Stimulated activated CD8-positive, alpha-beta memory T cell treated with anti-CD3 and anti-CD28 coated beads, Interleukin-7, amount 100 ng/mL, for 1 hour (primary cell): ENCODE data around the gene CLCNKB.

ENCODE experiments used
- DNase-seq, 2 donors: peaks; one replicate each; pipeline ENCODE4 v3.0.0-alpha.2; 2020; ENCODE audit warnings: low read depth in 2 of 2

The CLCNKB gene

DNA sequence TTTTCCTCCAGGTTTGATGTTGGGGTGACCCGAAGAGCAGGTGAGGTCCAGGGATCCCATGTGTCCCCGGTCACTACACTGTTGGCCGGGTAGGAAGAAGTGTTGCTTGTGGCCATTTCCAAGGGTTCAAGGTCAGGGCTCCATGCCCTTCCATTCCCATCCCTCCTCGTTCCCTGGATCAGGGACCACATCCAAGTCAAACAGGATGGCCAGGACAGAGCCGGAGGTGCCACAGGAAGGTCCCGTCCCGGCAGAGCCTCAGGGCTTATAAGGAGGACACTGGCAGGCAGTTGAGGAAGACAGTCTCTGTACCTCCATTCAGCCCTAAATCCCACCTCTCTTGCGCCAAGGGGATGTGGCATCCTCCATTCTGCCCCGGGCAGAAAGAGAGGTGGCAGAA lies 51.9 kb downstream of the CLCNKB start:
- no peak for DNase-seq

DNA sequence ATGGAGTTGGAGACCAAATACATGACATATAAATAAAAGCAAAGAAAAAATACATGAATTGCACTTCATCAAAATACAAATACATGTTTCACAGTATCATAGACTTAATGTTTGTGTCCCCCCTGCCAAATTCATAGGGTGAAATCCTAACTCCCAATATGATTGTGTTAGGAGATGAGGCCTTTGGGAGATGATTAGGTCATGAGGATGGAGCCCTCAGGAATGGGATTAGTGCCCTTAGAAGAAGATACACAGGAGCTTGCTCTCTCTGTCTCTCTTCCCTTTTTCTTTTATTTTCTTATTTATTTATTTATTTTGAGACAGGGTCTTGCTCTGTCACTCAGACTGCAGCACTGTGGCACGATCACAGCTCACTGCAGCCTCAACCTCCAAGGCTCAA lies 55.8 kb downstream of the CLCNKB start:
- DNase-seq, result no peak

DNA sequence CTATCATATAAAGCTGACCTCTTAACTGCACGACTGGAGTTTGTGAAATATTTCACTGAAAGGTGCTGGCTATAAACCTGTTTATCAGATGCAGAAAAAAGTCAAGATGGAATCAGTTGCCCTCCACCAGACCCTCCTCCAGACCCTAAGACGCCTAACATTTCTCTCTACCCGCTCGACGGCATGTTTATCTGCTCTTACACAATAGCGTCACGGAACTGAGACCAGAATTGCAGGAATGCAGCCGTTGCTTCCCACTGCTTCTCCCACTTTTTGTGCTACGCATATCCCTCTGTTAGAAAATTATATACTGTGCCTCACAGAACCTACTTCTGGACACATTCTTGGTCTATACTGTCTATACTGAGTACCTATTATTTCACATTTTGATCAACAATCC lies 58.0 kb downstream of the CLCNKB start:
- no peak for DNase-seq
